Measurements from ENCODE around the gene RPL37A.
"Not testable (repeated sequence)": the region's sequence is repeated elsewhere in the genome, so short reads cannot be mapped to it uniquely, and the experiment has no call there.

DNA sequence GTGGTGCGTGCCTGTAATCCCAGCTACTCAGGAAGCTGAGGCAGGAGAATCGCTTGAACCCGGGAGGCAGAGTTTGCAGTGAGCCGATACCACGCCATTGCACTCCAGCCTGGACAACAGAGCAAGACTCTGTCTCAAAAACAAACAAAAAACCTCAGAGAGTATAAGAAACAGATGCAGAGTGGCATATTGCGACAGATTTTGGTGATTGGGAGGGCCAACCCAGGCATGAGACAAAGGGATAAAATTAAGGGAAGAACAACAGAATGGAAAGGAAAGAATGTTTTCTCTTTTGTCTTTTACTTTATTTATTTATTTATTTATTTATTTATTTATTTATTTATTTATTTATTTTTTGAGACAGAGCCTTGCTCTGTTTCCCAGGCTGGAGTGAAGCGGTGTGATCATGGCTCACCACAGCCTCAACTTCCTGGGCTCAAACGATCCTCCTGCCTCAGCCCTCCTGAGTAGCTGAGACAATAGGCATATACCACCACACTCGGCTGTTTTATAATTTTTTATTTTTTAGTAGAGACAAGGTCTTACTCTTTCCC is 20.0 kb downstream of the RPL37A start:
- not testable (repeated sequence) for TF ChIP-seq CTCF, POLR2A (IDR thresholded peaks at IDR 0.05)
